ENCODE results near the gene OSBP2.

The OSBP2 gene

DNA sequence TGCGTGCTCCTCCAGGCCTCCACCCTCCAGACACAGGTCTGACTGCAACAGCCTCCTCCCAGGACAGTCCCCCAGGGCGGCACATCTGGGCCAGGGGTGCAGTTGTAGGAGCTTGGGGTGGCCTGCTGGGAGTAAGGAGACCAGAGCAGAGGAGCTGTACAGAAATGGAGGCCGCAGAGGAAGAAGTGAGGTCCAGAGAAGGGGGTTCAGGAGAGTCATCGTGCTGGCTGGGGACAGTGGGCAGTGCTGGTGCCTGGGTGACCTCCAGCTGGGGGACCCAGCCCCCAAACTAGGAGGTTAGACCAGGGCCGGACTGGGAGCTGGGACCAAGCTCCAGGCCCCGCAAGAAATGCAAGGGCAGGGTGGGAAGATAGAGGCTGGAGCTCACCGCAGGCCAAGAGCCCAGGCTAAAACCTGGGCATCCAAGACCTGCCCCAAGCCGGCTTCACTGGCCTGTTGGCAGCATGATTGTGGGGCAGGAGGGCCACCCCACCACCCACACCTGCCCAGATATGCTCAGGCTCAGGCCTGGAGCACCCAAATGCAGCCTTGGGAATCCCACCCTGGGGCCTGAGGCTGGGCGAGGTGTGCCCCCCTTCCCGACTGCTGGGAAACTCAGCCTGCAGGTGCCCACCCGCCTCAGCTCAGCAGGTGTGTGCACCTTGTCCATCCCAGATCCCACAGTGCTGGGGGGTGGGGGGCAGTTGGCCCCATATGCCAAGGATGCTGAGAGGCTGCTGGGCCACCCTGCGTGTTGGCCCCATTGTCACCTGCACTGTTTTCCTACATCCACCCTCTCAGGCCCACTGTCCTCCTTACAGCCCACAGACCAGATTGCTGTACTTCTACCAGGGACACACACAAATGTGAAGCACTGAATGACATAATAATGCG lies 177.0 kb downstream of the OSBP2 start:
- no peak for DNase-seq

- DNase-seq = no peak
These were observed 177.8 kb downstream of the OSBP2 start for GRCh38 chr22:30872285-30873041.

DNA sequence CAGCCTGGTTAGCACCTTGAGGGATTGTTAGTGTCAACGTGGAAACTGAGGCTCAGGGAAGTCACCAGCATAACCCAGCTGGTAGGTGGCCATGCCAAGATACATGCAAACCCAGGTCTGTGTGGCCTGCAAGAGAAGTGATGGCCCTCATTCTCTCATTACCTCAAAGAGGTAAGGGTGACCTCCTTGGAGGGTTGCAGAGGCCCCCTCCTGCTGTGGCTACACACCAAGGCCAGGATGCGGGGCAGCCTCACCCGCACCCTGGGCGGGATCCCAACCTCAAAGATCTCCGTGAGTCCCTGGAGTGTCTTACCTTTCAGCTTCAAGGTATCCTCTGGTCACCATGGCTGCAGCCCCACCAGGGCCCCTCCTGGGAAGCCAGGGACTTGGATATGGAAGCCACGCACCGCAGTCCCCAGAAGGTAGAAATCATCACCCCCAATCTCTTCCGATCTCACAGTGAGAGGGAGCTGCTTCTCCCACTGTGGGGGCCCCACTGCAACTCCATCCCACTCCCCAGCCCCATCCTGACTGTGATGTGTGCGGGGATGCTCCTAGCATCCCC lies 178.5 kb downstream of the OSBP2 start:
- no peak for DNase-seq

DNA sequence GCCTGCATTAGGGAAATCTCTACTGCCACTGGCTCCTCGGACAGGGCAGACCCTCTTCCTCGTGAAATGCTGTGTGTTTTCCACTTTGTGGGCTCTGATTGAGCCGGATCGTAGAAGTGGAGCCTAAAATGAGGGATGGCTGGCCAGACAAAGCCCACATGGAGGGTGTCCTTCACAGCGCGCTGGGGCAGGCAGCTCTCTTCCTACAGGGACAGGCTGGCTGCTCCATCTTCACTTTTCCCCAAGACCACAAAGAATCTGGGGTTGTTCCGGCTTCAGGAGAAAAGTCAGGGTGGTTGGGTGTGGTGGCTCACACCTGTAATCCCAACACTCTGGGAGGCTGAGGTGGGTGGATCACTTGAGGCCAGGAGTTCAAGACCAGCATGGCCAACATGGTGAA lies 179.0 kb downstream of the OSBP2 start:
- DNase-seq = no peak

DNA sequence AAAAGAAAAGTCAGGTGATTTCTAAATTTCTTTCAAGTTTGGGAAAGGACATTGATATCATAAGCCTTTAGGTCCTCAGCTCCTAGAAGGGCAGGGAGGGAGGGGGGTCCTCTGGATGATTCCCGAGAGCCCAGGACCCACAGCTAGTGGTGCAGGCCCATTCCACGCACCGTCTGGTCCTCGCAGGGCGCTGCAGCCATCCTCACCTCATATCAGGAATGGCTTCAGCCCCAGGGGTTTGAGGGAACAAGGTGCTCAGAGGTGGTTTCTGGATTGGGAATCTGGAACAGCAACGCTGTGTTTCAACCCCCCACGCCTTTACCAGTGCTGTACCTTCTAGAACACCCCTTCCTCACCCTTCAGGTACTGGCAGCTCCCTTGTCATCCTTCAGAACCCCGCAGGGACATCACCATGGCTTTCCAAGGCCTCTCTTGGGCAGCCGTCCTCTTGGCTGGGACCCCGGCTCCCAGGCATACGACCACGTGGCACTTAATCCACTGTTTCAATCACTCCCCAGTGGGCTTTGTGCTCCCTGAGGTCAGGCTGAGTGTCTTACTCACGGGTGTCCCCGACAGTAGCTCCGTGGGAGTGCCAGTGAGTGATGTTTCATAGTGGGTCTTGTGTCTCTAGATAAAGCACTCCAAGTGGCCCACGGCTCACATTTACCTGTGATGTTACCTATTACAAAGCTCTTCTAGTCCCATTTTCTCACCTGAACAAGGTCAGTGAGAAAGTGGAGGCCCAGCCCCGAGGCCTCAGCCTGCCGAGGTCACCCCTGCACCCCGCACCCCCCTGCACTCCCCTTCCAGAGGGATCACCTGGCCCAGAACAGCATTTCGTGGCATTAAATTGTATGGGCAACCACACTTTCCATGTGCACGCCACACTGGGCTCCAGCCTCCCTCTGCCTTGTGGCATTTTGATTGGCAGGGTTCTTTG lies 180.0 kb downstream of the OSBP2 start:
- DNase-seq = no peak

DNA sequence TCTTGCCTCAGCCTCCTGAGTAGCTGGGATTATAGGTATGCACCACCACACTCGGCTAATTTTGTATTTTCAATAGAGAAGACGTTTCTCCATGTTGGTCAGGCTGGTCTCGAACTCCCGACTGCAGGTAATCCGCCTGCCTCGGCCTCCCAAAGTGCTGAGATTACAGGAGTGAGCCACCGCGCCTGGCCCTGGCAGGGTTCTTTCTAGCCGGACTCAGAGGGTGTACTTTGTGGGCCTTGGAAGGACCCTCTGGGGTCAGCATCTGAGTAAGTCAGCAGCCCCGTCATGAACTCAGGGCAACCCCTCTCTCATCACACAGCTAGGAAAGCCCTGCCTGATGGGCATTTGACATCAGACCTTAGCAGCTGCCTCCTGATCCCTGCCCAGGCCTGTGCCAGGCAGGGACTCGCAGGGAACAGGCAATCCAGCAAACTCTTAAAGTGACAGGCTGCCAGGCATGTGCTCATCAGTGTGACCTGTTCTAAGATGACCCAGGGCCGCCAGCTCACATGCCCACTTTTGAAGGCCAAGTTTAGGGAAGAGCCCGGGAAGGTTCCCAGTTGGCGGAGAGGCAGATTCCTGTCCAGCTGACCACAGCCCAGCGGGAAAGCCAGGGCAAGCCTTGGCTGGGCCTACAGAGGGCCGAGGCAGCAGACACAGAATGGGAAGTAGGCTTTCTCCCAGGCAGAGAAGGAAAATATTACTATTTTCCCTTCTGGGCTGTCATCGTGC lies 181.0 kb downstream of the OSBP2 start:
- no peak for DNase-seq

GRCh38 chr22:30876221-30876751 lies 181.6 kb downstream of the OSBP2 start:
- no peak for DNase-seq

GRCh38 chr22:30876915-30877553 lies 182.4 kb downstream of the OSBP2 start:
- no peak for DNase-seq

DNA sequence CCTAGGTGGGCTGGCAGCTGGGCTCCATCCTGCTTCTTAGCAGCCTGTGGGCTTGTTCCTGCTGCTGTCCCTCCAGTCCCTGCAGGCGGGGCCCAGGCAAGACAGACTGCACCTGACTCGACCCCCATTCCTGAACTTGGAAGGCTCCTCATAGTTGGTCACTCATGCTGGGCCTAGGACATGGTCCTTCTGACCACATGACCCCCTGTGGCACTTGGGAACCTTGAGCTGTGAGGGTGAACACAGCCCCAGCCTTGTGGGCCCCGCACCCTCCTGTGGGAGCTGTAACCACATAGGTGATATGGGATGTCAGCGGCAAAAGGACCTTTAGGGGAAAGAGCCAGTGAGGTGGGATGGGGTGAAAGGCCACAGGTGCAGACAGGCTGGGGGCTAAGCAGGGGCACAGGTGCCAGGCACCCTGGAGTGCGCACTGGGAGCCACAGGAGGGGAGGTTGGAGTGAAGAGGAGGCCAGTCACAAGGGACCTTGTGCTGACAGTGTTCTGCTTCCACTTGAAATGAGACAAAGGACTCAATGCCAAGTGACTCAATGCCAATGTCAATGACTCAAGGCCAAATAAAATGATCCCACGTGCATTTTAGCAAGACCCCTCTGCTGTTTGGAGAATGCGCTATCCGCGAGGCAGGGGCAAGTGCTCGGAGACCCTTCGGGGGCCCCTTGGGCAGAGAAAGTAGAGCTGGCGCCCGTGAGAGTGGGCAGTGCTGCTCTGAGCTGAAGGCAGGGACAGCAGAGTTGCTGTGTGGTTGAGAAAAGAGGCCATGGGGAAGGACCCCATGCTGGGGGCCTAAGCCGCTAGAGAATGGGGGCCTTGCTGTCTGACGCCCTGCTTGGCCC lies 183.2 kb downstream of the OSBP2 start:
- no peak for DNase-seq

- DNase-seq = no peak
These were observed 184.1 kb downstream of the OSBP2 start for GRCh38 chr22:30878516-30879414.

DNA sequence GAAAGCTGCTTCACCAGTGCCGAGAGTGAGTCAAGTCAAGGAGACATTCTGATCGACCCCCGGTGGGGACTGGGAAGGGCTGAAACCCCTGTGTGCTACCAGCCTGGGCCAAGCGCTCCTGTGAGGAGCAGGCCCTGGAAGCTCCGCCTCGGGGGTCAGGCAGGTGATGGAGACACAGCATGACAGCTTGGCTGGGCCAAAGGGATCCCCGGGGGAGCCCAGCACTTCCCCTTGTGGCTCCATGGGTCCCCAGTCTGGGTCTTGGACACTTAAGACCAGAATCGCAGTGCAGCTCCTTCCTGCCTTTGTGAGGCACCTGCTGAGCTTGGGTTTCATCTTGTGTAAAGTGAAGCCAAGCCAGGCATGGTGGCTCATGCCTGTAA lies 184.7 kb downstream of the OSBP2 start:
- DNase-seq = no peak

DNA sequence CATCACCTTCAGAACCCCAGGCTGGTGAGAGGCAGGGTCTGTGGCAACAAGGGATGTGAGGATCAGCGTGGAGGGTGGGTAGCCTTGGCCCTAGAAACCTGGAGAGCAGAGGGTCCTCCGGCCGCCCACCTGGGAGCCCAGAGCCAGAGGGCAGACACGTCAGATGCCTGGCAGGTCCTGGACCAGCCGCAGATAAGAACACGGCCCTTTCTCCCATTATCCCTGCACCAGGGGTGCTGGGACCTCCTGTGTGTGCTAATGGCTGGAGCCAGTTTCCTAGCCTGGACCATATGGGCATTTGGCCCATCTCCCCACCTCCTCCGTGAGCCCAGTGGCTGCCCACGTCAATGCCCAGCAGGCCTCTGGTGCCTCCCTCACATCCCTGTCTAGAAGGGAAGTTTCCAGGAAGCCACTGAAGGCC lies 185.5 kb downstream of the OSBP2 start:
- DNase-seq = no peak

GRCh38 chr22:30880847-30881246 lies 186.2 kb downstream of the OSBP2 start:
- DNase-seq = no peak

GRCh38 chr22:30881361-30882183 lies 186.9 kb downstream of the OSBP2 start:
- DNase-seq = no peak

- no peak for DNase-seq
These were observed 187.6 kb downstream of the OSBP2 start for GRCh38 chr22:30882184-30882717.

DNA sequence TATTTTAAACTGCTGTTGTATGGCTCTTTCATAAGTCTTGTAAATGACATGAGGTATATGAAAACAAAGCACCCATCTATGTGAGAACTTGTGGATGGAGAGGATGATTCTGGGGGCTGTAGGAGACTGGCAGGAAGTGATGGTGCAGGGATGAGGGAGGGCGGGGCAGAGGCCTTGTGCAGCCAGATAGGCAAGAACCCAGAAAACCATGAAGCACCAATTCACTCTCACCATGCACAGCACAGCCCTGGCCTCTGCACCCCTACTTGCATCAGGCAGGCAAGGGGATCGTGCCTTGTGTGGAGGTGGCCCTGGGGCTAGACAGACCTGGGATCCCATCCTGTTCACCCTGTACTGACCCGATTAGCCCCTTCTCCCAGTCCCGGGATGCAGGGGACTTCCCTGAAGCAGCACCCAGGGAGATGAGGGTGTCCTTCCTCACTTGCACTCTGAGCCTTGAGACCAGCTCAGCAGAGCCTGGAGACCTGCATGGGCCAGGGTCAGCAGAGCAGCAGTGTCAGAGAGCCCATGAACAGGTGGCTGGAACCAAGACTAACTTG lies 188.4 kb downstream of the OSBP2 start:
- no peak for DNase-seq

- DNase-seq = no peak
These were observed 189.0 kb downstream of the OSBP2 start for GRCh38 chr22:30883586-30884145.
